ENCODE results near the gene GOLGA8F.
"Not testable (repeated sequence)": the region's sequence is repeated elsewhere in the genome, so short reads cannot be mapped to it uniquely, and the experiment has no call there.

Gene GOLGA8F, protein sequence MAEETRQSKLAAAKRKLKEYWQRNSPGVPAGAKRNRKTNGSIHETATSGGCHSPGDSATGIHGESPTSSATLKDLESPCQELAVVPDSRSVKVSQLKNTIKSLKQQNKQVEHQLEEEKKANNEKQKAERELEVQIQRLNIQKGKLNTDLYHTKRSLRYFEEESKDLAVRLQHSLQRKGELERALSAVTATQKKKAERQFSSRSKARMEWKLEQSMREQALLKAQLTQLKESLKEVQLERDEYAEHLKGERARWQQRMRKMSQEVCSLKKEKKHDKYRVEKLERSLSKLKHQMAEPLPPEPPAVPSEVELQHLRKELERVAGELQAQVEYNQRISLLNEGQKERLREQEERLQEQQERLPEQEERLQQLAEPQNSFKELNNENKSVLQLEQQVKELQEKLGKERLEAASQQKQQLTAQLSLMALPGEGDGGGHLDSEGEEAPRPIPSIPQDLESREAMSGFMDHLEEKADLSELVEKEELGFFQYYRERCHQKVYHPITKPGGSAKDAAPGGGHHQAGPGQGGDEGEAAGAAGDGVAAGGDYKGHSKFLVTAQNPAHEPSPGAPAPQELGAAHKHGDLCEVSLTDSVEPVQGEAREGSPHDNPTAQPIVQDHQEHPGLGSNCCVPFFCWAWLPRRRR

GRCh38 chr15:28378364-28378763, at the start of gene GOLGA8F:
Gene GOLGA8F, plus strand, starts transcription at chr15:28378664. Its CDS starts 98 bp downstream, at chr15:28378762.
- DNase-seq (ENCODE audit: insufficient read length, low spot score); FAIRE-seq: not testable (repeated sequence)

- not testable (repeated sequence) for FAIRE-seq
Measured at GRCh38 chr15:28357984-28358383, 20.5 kb upstream of the GOLGA8F start, which contains the start of gene GOLGA6L24. Gene GOLGA6L24, minus strand, starts transcription at chr15:28358084. Its CDS starts 61 bp downstream, at chr15:28358023.

DNA sequence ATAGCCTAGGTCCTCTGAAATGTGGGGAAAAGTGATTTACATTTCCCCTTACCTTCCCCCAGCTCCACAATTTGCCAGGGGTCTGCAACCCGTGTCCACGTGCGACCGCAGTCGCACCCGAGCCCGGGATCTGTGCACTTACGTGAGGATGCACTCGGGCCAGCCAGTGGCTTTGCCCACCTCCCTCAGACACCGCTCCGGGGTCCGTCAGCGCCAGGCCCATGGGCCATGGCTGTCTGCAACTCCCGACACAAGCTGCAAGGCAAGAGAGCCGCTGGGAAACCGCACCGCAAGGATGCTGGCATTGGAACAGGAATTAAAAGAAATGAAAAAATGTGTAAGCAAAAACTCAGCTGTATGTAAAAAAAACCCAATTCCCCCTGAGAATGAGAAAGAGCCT, 13.0 kb upstream of the GOLGA8F start:
- not testable (repeated sequence) for DNase-seq (ENCODE audit: insufficient read length, low spot score)

More at GRCh38 chr15:28357984-28358383, 20.5 kb upstream of the GOLGA8F start, which contains the start of gene GOLGA6L24:
- not testable (repeated sequence) for DNase-seq (ENCODE audit: insufficient read length, low spot score)

GRCh38 chr15:28380053-28380452, 1.6 kb downstream of the GOLGA8F start:
- not testable (repeated sequence) for FAIRE-seq; DNase-seq (ENCODE audit: insufficient read length, low spot score)

More for the DNA sequence above, 13.0 kb upstream of the GOLGA8F start:
- FAIRE-seq = not testable (repeated sequence)

- not testable (repeated sequence) for FAIRE-seq; DNase-seq (ENCODE audit: insufficient read length, low spot score)
Measured at GRCh38 chr15:28396022-28396421, 17.6 kb downstream of the GOLGA8F start.

DNA sequence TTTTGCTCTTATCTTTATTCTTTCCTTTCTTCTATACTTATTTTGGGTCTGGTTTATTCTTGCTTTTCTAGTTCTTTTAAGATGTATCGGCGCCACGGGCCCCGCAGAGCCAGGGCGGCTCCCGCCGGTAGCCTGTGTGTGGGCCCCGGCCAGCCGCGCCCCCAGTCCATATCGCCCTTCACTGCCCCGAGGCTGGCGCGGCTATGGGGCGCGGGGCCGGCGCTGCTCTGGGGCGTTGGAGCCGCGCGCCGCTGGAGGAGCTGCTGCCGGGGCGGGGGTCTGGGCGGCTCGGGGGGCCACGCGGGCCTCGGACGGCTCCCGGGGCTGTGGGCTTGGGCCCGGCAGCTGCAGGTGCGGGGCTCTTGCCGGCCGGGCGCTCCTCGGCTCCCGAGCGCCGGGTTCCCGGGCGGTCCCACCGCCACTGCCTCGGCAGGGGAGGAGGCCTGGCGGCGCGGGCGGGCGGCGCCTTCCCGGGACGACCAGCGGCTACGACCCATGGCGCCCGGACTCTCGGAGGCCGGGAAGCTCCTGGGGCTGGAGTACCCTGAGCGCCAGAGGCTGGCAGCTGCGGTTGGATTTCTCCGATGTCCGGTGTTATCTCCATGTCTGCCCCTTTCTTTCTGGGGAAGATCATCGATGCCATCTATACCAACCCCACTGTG, 24.4 kb downstream of the GOLGA8F start:
- not testable (repeated sequence) for DNase-seq (ENCODE audit: insufficient read length, low spot score)

GRCh38 chr15:28420470-28420869, 42.0 kb downstream of the GOLGA8F start:
- not testable (repeated sequence) for DNase-seq (ENCODE audit: insufficient read length, low spot score); FAIRE-seq

More for the DNA sequence above, 24.4 kb downstream of the GOLGA8F start:
- FAIRE-seq = not testable (repeated sequence)

GRCh38 chr15:28435594-28435993, 57.1 kb downstream of the GOLGA8F start:
- not testable (repeated sequence) for DNase-seq (ENCODE audit: insufficient read length, low spot score); FAIRE-seq

All from D721Med (cell line).